ENCODE results near the gene FOSB. TPM values are rescaled to one million over a fixed set of nuclear protein-coding genes. Genes with fewer than 3 reads are reported as not detected.

The FOSB gene

Small RNA genes lying within 50 kb of the gene (small RNA-seq; reads per million reads assigned to genes)
- gene MIR6088 (ENCODE audit: low read depth) = not detected

All from mesenchymal stem cell (in vitro differentiated cells and primary cell).